ENCODE measurements around the gene RNF181.

Gene RNF181

GRCh38 chr2:85579266-85579935 lies 16.1 kb upstream of the RNF181 start:
- no peaks in the 10 kb centered on the region for H3K9me3 ChIP-seq (ENCODE audit: control insufficient read depth, low read length)
- peaks cover 40% of the 10 kb centered on the region for H3K4me1 ChIP-seq (ENCODE audit: control insufficient read depth, insufficient read depth, low read length)
- peak overlapping the region; percentile 99 for H3K9ac ChIP-seq (ENCODE audit: low read length)
- peak overlapping the region; percentile 85 for H3K4me3 ChIP-seq (ENCODE audit: low read length)
- no peaks in the 10 kb centered on the region for H3K27me3 ChIP-seq (ENCODE audit: control insufficient read depth, insufficient read depth, low read length)
- H3K36me3 ChIP-seq (ENCODE audit: control insufficient read depth, insufficient read depth, low read length): no peaks in the 10 kb centered on the region

- Histone ChIP-seq H3K9ac (ENCODE audit: low read length) (no peak overlapping the region), H3K4me3 (ENCODE audit: low read length) (no peak overlapping the region), H3K9me3 (ENCODE audit: control insufficient read depth, low read length) (no peaks in the 10 kb centered on the region), H3K4me1 (ENCODE audit: control insufficient read depth, insufficient read depth, low read length) (peaks cover 48% of the 10 kb centered on the region), H3K27me3 (ENCODE audit: control insufficient read depth, insufficient read depth, low read length) (no peaks in the 10 kb centered on the region), H3K36me3 (ENCODE audit: control insufficient read depth, insufficient read depth, low read length) (no peaks in the 10 kb centered on the region)
These were observed 15.3 kb upstream of the RNF181 start for GRCh38 chr2:85580206-85580605.

DNA sequence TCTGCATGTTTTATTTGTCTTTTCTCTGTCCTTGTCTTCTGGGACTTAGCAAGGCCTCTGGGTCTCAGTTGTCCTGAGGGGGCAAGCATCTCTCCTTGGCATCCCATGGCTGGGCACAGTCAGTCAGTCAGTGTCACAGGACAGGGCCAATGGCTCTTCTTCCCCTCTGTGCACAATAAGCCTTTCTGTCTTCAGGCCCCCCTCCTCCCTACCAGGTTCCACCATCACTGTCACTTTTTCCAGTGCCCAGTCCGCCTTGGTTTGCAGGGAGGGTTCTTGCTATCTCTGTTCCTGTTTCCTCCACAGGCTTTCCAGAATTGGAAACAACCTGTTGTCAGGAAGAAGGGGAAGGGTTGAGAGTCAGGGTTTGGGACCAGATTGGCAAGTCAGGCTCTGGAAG lies 13.1 kb upstream of the RNF181 start:
- H3K36me3 ChIP-seq (ENCODE audit: control insufficient read depth, insufficient read depth, low read length): no peaks in the 10 kb centered on the region
- H3K9me3 ChIP-seq (ENCODE audit: control insufficient read depth, low read length): no peaks in the 10 kb centered on the region
- H3K9ac ChIP-seq (ENCODE audit: low read length): no peak overlapping the region
- H3K4me1 ChIP-seq (ENCODE audit: control insufficient read depth, insufficient read depth, low read length): peaks cover 54% of the 10 kb centered on the region
- H3K27me3 ChIP-seq (ENCODE audit: control insufficient read depth, insufficient read depth, low read length): no peaks in the 10 kb centered on the region
- H3K4me3 ChIP-seq (ENCODE audit: low read length): no peak overlapping the region

DNA sequence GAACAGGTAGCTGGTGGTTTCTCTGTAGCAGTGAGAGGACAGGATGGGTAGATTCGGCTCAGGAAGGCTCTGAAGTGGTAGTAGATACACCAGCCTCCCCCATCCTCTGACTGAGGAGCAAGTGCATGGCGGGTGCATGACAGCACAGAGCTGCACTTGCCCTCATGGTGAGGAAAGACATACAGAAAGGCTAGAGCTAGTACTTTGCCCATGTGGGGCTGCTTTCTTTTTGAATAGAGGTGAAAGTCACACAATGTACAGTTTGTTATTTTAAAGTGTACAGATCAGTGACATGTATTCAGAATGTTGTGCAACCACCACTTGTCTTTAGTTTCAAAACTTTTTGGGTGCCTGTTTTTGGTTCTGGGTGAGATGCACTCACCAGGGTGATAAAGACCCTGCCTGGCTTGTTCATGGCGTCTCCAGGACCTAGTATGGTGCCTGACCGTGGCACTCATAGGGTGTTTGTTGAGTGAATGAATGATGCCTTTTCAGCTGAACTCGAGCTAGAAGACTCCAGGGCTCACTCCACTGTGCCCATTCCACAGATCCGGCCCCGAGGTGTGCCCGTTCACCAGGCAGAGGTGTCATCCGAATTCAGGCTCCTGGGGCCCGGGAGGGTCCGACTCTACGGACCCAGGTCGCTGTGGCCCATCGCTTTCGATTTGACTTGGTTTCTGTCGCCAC lies 11.7 kb upstream of the RNF181 start:
- Histone ChIP-seq H3K9ac (ENCODE audit: low read length) (peak overlapping the region; percentile 32), H3K4me3 (ENCODE audit: low read length) (no peak overlapping the region), H3K4me1 (ENCODE audit: control insufficient read depth, insufficient read depth, low read length) (peaks cover 50% of the 10 kb centered on the region), H3K27me3 (ENCODE audit: control insufficient read depth, insufficient read depth, low read length) (no peaks in the 10 kb centered on the region), H3K9me3 (ENCODE audit: control insufficient read depth, low read length) (no peaks in the 10 kb centered on the region), H3K36me3 (ENCODE audit: control insufficient read depth, insufficient read depth, low read length) (no peaks in the 10 kb centered on the region)

- no peaks in the 10 kb centered on the region for H3K27me3 ChIP-seq (ENCODE audit: control insufficient read depth, insufficient read depth, low read length)
- H3K36me3 ChIP-seq (ENCODE audit: control insufficient read depth, insufficient read depth, low read length): no peaks in the 10 kb centered on the region
- no peaks in the 10 kb centered on the region for H3K9me3 ChIP-seq (ENCODE audit: control insufficient read depth, low read length)
- peaks cover 44% of the 10 kb centered on the region for H3K4me1 ChIP-seq (ENCODE audit: control insufficient read depth, insufficient read depth, low read length)
- H3K9ac ChIP-seq (ENCODE audit: low read length): peak within 1 kb of the TSS; percentile 32
- H3K4me3 ChIP-seq (ENCODE audit: low read length): peak within 1 kb of the TSS; percentile 32
These were observed 11.1 kb upstream of the RNF181 start, which contains the start of gene VAMP5 for GRCh38 chr2:85584354-85584856. Gene VAMP5, plus strand, starts transcription at chr2:85584431. Its CDS starts 60 bp downstream, at chr2:85584491.

DNA sequence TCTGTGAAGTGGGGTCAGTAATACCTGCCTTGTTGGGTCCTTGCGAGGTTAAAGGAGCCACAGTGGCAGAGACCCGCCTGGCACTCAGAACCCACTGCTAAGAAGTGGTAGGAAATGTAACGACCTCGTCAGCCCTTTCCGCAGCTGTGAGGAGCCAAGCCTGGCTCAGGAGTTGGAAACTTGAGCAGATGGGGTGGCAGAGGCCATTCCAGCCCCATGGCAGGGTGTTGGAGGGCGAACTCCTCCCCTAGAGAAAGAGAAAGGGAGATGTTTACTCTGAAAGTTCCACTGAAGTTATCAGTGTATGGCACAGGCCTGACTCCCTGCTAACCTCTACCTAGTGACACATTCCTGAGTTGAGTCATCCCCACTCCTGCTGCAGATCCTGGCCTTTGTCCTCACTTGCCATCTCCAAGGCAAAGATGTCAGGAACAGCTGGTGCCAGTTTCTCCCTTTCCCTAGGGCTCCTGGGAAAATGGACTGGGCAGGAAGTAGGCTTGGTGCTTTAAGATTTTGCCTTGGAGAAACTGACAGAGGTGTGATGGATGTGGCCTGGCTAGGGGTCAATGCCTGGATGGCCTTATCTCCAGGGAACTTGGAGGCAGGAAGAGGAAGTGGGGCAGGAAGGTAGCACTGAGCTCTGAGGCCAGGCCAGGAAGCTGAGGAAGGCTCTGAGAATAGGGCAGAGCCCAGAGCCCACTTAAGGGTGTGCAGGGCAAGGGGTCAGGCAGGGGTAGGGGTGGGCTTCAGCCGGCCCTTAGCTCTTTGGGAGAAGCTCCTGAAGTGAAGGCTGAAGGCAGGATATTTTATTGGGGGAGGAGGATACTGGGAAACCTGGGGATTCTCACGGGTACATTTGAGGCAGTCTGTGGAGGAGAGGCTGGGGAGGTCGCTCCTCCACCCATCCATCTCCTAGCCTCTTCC lies 10.4 kb upstream of the RNF181 start:
- H3K4me1 ChIP-seq (ENCODE audit: control insufficient read depth, insufficient read depth, low read length): peaks cover 43% of the 10 kb centered on the region
- peak overlapping the region; percentile 32 for H3K4me3 ChIP-seq (ENCODE audit: low read length)
- no peaks in the 10 kb centered on the region for H3K27me3 ChIP-seq (ENCODE audit: control insufficient read depth, insufficient read depth, low read length)
- no peaks in the 10 kb centered on the region for H3K9me3 ChIP-seq (ENCODE audit: control insufficient read depth, low read length)
- H3K36me3 ChIP-seq (ENCODE audit: control insufficient read depth, insufficient read depth, low read length): no peaks in the 10 kb centered on the region
- H3K9ac ChIP-seq (ENCODE audit: low read length): peak overlapping the region; percentile 32

- Histone ChIP-seq H3K4me3 (ENCODE audit: low read length) (no peak overlapping the region), H3K9me3 (ENCODE audit: control insufficient read depth, low read length) (no peaks in the 10 kb centered on the region), H3K27me3 (ENCODE audit: control insufficient read depth, insufficient read depth, low read length) (no peaks in the 10 kb centered on the region), H3K9ac (ENCODE audit: low read length) (no peak overlapping the region), H3K36me3 (ENCODE audit: control insufficient read depth, insufficient read depth, low read length) (no peaks in the 10 kb centered on the region), H3K4me1 (ENCODE audit: control insufficient read depth, insufficient read depth, low read length) (peaks cover 46% of the 10 kb centered on the region)
These were observed 9.8 kb upstream of the RNF181 start for GRCh38 chr2:85585781-85586105.

GRCh38 chr2:85588236-85588635 lies 7.3 kb upstream of the RNF181 start:
- H3K27me3 ChIP-seq (ENCODE audit: control insufficient read depth, insufficient read depth, low read length): no peaks in the 10 kb centered on the region
- H3K9me3 ChIP-seq (ENCODE audit: control insufficient read depth, low read length): no peaks in the 10 kb centered on the region
- peaks cover 61% of the 10 kb centered on the region for H3K4me1 ChIP-seq (ENCODE audit: control insufficient read depth, insufficient read depth, low read length)
- no peak overlapping the region for H3K9ac ChIP-seq (ENCODE audit: low read length)
- no peak overlapping the region for H3K4me3 ChIP-seq (ENCODE audit: low read length)
- H3K36me3 ChIP-seq (ENCODE audit: control insufficient read depth, insufficient read depth, low read length): no peaks in the 10 kb centered on the region

- Histone ChIP-seq H3K27me3 (ENCODE audit: control insufficient read depth, insufficient read depth, low read length) (no peaks in the 10 kb centered on the region), H3K4me3 (ENCODE audit: low read length) (no peak overlapping the region), H3K9ac (ENCODE audit: low read length) (no peak overlapping the region), H3K4me1 (ENCODE audit: control insufficient read depth, insufficient read depth, low read length) (peaks cover 60% of the 10 kb centered on the region), H3K36me3 (ENCODE audit: control insufficient read depth, insufficient read depth, low read length) (no peaks in the 10 kb centered on the region), H3K9me3 (ENCODE audit: control insufficient read depth, low read length) (no peaks in the 10 kb centered on the region)
These were observed 6.9 kb upstream of the RNF181 start for GRCh38 chr2:85588645-85589044.

GRCh38 chr2:85589181-85589580 lies 6.4 kb upstream of the RNF181 start:
- Histone ChIP-seq H3K9me3 (ENCODE audit: control insufficient read depth, low read length) (no peaks in the 10 kb centered on the region), H3K4me1 (ENCODE audit: control insufficient read depth, insufficient read depth, low read length) (peaks cover 57% of the 10 kb centered on the region), H3K4me3 (ENCODE audit: low read length) (no peak overlapping the region), H3K36me3 (ENCODE audit: control insufficient read depth, insufficient read depth, low read length) (no peaks in the 10 kb centered on the region), H3K9ac (ENCODE audit: low read length) (no peak overlapping the region), H3K27me3 (ENCODE audit: control insufficient read depth, insufficient read depth, low read length) (no peaks in the 10 kb centered on the region)

DNA sequence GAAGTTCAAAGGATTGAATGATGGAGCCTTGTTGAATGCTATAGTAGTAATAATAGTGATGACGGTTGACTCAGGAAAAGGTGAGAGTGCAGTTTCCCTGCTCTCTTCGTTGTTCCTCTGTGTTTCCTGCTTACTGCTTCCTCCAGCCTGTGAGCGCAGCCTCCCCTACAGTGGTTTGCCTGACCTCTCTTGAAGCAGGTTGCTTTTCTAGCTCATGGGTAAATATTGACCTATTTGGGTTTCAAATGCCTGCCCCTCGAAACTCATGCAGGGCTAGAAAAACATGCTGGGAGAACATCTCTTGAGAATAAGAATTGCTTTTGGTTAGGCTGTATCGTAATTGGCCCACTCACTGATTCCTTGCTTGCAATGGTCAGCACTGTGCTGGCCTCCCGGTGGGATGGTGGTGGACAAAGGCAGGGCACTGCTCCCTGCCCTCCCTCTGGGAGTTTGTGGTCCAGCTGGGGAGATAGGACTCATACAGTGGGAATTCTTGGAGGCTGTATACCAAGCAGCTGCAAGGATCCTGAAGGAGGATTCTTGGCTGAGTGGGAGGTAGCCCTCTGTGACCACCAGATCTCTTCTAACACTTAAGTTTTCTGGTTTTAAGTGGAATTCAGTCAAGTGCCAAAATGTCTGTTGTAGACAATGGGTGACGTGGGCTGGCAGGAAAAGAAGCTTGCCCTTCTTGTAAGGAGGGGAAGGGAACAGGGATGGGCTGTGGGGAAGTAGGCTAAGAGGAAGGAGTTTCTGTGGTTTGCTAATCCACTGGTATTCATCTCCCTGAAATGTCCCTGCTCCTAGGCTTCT lies 5.4 kb upstream of the RNF181 start:
- Histone ChIP-seq H3K9me3 (ENCODE audit: control insufficient read depth, low read length) (no peaks in the 10 kb centered on the region), H3K9ac (ENCODE audit: low read length) (no peak overlapping the region), H3K4me3 (ENCODE audit: low read length) (no peak overlapping the region), H3K27me3 (ENCODE audit: control insufficient read depth, insufficient read depth, low read length) (no peaks in the 10 kb centered on the region), H3K36me3 (ENCODE audit: control insufficient read depth, insufficient read depth, low read length) (no peaks in the 10 kb centered on the region), H3K4me1 (ENCODE audit: control insufficient read depth, insufficient read depth, low read length) (peaks cover 58% of the 10 kb centered on the region)

All from mucosa of stomach (tissue), 1 donor.